Measurements from ENCODE around the gene CCSER1.

The CCSER1 gene

DNA sequence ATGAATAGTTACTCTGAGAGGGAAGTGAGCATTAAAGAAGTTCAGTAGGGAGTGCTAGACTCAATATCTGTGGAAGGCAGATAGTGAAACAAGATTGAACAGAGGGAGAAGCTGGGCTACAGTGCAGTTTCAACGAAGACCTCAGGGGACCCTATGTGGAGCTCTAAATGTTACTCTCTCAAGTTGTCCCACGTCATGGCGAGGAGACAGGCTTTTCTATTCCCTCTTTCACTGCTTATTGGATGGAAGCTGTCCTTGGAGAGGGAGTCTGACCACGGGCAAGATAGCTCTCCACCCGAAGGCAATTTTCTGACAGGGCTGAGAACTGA lies 42.3 kb upstream of the CCSER1 start:
- Histone ChIP-seq H3K4me3 (ENCODE audit: low read depth, low read length, poor library complexity, severe bottlenecking) (no peak overlapping the region), H3K27ac (ENCODE audit: low read depth, low read length, poor library complexity, severe bottlenecking) (no peak overlapping the region), H3K9me3 (ENCODE audit: low read length) (no peaks in the 10 kb centered on the region), H3K27me3 (ENCODE audit: insufficient read depth, low read length) (no peaks in the 10 kb centered on the region), H4K20me1 (ENCODE audit: insufficient read depth, low read length) (no peaks in the 10 kb centered on the region), H3K4me2 (ENCODE audit: low read length) (no peak overlapping the region), H2AFZ (ENCODE audit: low read length) (no peak overlapping the region), H3K9ac (ENCODE audit: low read length) (no peak overlapping the region), H3K79me2 (ENCODE audit: insufficient read depth, low read length) (no peaks in the 10 kb centered on the region), H3F3A (ENCODE audit: insufficient read depth, low read length) (no peaks in the 10 kb centered on the region), H3K9me2 (ENCODE audit: low read depth, low read length) (no peaks in the 10 kb centered on the region), H3K4me1 (ENCODE audit: insufficient read depth, low read length, severe bottlenecking) (no peaks in the 10 kb centered on the region), H3K36me3 (ENCODE audit: insufficient read depth, low read length) (no peaks in the 10 kb centered on the region)
- TF ChIP-seq EZH2 (IDR thresholded peaks at IDR 0.05; ENCODE audit: borderline replicate concordance, low read length): no peak
- no peak for TF ChIP-seq CTCF (IDR thresholded peaks at IDR 0.05; ENCODE audit: low read length)

DNA sequence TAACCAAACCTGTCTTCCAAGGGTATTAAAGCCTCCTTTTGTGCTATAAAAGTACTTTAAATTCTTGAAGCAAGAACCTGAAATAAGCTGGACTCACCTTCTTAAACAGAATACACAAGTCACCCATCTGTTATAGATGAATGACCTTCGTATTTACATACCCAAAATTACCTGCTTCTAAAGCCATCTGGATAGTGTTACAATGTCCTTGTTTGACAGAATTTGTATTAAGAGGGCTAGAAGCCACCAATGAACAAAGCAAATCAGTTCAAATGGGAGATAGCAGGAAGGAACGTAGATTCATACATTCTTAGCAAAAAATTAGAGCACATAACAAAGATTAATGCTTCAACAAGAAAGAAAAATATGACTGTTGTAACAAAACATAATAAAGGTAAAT lies 33.7 kb upstream of the CCSER1 start:
- no peaks in the 10 kb centered on the region for H3K27me3 ChIP-seq (ENCODE audit: insufficient read depth, low read length)
- no peak for TF ChIP-seq CTCF (IDR thresholded peaks at IDR 0.05; ENCODE audit: low read length)
- no peak for TF ChIP-seq EZH2 (IDR thresholded peaks at IDR 0.05; ENCODE audit: borderline replicate concordance, low read length)
- H3K9me3 ChIP-seq (ENCODE audit: low read length): no peaks in the 10 kb centered on the region
- no peak overlapping the region for H3K4me2 ChIP-seq (ENCODE audit: low read length)
- H3K79me2 ChIP-seq (ENCODE audit: insufficient read depth, low read length): no peaks in the 10 kb centered on the region
- H3K9me2 ChIP-seq (ENCODE audit: low read depth, low read length): no peaks in the 10 kb centered on the region
- H3K4me1 ChIP-seq (ENCODE audit: insufficient read depth, low read length, severe bottlenecking): no peaks in the 10 kb centered on the region
- no peaks in the 10 kb centered on the region for H3K36me3 ChIP-seq (ENCODE audit: insufficient read depth, low read length)
- no peak overlapping the region for H3K27ac ChIP-seq (ENCODE audit: low read depth, low read length, poor library complexity, severe bottlenecking)
- no peaks in the 10 kb centered on the region for H3F3A ChIP-seq (ENCODE audit: insufficient read depth, low read length)
- H2AFZ ChIP-seq (ENCODE audit: low read length): no peak overlapping the region
- no peak overlapping the region for H3K9ac ChIP-seq (ENCODE audit: low read length)
- no peak overlapping the region for H3K4me3 ChIP-seq (ENCODE audit: low read depth, low read length, poor library complexity, severe bottlenecking)
- no peaks in the 10 kb centered on the region for H4K20me1 ChIP-seq (ENCODE audit: insufficient read depth, low read length)

DNA sequence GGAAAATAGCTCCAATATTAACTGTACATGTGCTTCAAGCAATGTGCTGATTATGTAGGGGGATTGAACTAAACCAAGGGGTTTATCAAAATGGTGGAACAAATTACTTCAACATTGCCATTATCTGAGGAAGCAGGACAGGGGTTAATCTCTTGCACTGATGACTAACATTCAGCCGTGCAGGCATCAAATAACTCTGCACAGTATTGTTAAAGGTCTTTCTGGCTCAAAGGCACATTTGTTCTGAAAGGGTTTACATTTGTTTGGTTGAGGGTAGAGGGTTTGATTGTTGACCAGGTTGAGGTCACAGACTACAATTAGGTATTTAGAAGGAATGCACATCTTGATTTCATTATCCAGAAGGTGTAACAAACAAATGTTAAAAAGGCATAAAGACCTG lies 32.2 kb upstream of the CCSER1 start:
- no peaks in the 10 kb centered on the region for H3K79me2 ChIP-seq (ENCODE audit: insufficient read depth, low read length)
- no peaks in the 10 kb centered on the region for H3K27me3 ChIP-seq (ENCODE audit: insufficient read depth, low read length)
- no peak overlapping the region for H3K9ac ChIP-seq (ENCODE audit: low read length)
- no peaks in the 10 kb centered on the region for H3F3A ChIP-seq (ENCODE audit: insufficient read depth, low read length)
- H3K9me3 ChIP-seq (ENCODE audit: low read length): no peaks in the 10 kb centered on the region
- H3K36me3 ChIP-seq (ENCODE audit: insufficient read depth, low read length): no peaks in the 10 kb centered on the region
- no peak overlapping the region for H2AFZ ChIP-seq (ENCODE audit: low read length)
- H3K9me2 ChIP-seq (ENCODE audit: low read depth, low read length): no peaks in the 10 kb centered on the region
- H3K4me3 ChIP-seq (ENCODE audit: low read depth, low read length, poor library complexity, severe bottlenecking): no peak overlapping the region
- no peak overlapping the region for H3K4me2 ChIP-seq (ENCODE audit: low read length)
- H3K4me1 ChIP-seq (ENCODE audit: insufficient read depth, low read length, severe bottlenecking): no peaks in the 10 kb centered on the region
- H3K27ac ChIP-seq (ENCODE audit: low read depth, low read length, poor library complexity, severe bottlenecking): no peak overlapping the region
- no peaks in the 10 kb centered on the region for H4K20me1 ChIP-seq (ENCODE audit: insufficient read depth, low read length)
- TF ChIP-seq CTCF (IDR thresholded peaks at IDR 0.05; ENCODE audit: low read length): no peak
- TF ChIP-seq EZH2 (IDR thresholded peaks at IDR 0.05; ENCODE audit: borderline replicate concordance, low read length): no peak

Measured in OCI-LY1 (cell line).